CD4-positive, alpha-beta T cell treated with Interleukin-6 for 4 hours (primary cell): ENCODE results near the gene FOXD2.

Experiments used
- DNase-seq: peaks from one replicate; pipeline ENCODE4 v3.0.0-alpha.2; 2020; ENCODE audit warnings: mixed read lengths

FOXD2 gene

DNA sequence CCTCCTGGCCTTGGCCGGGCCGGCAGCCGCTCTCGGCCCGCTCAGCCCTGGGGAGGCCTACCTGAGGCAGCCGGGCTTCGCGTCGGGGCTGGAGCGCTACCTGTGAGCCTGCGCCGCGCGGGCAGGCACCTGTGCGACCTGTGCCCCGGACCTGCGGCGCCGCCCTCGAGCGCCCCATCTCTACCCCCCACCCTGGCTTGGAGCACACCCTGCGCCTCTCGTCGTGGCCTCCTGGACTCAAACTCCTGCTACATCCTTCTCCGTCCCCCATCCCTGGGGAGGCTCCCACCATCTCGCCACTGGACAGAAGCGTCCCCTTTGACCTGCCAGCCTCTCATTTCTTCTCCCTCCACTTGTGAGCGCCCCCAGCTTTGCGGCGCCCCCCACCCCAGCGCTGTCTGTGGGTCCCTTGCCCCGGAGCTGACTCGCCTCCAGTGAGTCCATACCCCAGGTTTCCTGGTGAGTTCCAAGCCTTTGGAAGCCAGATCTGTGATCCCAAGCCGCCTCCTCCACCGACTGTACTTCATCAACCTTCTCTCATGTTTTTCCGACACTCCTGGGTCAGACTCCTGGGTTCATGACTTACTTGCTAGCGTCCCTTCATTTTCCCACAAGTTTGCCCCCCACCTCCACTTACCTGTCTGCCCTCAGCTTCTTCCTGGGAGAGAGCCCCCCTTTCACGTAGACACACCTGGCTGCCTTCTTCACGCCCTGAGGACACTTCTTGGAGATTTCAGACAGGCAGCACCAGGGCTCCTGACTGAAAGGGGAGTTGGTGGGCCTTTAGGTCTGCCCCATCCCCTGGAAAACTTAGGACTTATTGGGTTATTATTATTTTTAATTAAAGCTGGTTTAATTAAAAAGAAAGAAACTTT, 20.4 kb upstream of the FOXD2 start:
- DNase-seq: no peak

DNA sequence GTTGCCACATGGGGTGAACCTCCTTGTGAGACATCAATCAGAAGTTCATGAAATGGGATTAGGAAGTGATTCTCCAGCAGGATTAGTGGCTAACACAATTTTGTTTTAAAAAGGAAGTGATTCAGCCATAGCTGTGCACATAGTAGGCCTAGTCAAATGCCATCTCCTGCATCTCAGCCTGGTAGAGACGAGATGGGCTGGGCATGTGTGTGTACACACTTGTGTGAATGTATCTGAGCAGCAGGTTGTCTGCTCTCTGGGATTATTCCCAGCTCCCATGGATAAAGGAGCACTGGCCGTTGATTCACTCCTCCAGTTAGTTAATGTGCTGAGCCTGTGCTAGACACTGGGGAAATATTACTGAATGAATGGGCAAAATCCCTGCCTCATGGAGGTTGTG, 19.7 kb upstream of the FOXD2 start:
- DNase-seq: no peak

DNA sequence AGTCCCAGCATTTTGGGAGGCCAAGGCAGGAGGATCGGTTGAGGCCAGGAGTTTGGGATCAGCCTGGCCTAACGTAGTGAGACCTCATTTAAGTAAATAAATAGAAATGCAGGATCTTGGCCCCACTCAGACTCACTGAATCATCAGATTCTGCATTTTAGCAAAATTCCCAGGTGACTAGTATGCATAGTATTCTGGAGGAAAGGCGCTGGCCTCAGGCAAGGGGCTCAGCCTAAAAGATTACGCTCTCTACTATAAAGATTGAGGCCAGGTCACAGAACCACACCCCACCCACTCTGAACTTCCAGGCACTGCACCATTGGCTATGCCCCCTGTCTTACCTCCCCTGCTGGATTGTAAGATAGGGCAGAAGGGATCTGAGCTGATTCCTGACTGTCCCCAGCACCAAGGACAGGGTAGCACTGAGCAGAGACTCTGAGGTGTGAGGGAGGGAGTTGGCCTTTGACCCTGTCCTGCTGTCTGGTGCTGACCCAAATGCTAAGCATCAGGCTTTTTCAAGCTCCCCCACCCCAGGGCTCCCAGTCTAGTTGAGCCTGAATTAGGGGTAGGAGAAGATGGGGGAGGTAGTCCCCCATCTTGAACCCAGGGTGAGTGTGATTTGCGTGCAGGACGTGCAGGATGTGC, 19.0 kb upstream of the FOXD2 start:
- no peak for DNase-seq

DNA sequence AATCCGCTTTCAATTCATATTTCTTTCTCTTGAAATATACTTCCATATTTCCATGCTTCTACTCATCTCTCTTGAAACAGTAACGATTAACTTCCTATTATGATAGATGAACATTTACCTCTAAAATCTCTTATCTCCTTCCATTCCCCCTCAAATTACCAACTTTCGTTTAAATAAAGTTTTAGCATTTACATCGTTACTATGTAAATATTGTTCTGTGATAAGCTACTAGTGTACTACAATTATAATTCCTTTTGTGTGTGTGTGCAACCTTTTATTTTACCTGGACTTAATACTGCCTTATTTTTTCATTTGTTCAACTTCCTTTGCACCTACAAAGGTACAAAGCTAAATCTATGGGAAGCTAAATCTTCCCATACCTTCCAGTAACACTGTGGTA, 17.3 kb upstream of the FOXD2 start:
- DNase-seq: no peak

DNA sequence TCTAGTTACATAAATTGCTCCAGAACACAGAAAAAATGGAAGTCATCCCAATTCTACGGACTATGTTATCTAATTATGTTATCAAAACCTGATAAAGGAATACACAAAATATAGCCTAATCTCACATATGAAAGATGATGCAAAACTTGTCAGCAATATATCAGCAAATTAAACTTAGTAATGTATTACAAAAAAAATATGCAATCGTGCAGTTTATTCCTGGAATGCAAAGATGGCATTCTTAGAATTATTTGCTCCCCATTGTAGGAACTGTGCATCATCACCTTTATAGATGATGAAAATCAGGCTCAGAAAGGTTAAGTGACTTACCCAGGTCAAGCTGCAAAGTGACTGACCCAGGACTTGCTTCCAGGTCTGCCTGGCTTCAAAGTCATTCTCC, 14.0 kb upstream of the FOXD2 start:
- no peak for DNase-seq

DNA sequence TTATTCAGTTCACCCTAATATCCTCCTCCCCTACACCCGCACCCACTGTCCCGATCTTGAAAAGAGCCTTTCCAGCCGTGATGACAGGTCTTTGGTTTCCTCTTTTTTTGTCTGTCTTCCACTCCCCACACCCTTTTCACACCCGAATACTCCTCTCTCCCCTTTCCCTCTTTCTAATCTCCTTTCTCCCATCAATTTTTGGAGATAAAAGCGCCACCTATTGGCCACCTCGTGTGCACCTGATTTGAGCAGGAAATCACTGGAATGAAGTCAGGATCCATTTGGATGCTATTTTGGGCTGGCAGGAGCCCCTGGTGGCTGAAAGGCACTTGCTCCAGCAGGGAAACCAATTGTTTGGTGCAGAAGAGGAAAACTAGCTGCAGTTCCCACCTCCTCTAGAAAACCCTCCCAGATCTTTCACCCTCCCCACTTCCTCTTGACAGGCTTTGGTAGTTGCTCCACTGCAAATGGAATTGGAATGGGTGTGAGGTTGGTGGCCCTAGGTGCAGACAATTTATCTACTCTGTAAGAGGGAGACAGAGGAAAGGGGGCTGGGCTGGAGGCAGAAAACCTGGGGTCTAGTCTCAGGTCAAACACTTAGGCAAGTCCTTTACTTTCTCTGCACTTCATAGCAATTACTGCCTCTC, 13.4 kb upstream of the FOXD2 start:
- peak; percentile 27 for DNase-seq

DNA sequence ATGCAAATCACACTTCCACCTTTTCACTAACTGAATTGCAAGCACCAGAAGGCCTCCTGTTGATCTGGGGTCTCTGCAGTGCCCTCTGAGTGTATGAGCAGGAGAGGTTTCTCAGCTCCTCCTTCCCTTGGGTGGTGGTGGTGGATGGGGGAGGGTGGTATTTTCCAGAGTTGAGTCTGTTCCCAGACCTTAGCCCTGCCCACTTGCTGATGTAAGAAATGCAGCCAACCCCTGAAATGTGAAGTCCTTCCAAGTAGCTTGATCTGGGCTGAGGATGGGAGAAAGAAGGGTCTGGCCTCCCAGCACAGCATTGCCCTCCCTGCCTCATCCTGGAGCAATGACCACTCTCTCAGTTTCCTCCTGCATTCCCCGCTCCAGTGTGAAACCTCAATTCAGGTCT, 6.3 kb upstream of the FOXD2 start:
- no peak for DNase-seq

DNA sequence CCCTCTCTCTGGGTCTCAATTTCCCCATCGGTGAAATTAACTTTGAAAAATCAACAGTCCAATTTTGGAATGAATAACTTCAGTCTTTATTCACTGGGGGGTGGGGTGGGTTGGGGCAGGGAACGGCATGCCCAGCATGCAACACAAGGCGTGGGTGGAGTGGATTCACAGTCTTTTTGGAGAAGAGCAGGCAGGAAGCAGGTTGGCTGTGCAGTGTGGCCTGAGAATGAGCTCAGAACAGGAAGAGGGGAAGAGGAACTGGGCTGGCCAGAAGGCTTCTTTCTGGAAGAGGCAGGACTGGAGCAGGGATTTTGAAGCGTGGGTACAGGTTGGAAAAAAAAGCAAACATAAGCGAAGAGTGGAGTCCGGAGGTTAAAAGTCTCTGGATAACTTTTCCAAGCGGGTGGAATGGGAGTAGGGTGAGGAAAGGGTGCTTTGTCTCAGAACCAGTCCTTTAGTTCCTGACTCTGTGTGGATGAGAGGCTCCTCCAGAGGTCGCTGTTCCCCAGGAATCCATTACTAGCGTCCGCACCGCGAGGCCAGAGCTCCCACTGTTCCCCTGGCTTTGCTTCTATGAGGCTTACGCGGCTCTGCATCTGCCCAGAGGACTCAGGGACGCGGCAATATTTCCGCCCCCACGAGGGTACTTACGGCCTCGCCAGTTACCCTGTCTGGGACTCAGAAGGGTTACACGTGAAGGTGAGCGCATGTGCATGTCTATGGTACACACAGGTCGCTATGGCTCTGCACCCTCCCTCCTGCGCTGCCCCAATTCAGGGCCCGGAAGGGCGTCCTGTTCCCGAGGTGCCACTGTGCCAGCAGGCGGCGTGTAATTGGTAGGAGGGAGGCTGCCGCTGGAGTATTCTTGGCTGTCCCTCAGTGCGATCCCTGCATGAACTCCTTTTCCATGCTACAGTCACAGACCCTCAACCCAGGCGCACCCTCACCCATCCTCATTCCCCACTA, 5.5 kb upstream of the FOXD2 start:
- peak; percentile 73 for DNase-seq

DNA sequence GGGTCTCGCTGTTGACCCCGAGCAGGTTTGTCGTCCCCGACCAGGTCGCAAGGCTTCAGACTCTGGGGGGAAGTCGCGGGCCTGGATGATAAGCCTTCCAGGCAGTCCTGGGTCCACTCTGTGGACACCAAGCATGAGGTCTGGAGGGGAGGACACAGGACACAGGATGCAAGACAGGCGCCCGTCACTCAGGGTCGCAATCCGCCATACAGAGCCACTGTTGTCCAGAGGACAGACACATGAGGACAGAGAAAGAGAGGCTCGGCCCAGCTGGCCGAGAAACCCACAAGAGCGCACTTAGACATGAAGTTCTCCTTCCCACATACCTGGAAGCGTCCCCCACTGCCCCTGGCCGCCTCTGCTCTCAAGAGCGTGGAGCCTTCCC, 4.8 kb upstream of the FOXD2 start:
- DNase-seq: no peak

DNA sequence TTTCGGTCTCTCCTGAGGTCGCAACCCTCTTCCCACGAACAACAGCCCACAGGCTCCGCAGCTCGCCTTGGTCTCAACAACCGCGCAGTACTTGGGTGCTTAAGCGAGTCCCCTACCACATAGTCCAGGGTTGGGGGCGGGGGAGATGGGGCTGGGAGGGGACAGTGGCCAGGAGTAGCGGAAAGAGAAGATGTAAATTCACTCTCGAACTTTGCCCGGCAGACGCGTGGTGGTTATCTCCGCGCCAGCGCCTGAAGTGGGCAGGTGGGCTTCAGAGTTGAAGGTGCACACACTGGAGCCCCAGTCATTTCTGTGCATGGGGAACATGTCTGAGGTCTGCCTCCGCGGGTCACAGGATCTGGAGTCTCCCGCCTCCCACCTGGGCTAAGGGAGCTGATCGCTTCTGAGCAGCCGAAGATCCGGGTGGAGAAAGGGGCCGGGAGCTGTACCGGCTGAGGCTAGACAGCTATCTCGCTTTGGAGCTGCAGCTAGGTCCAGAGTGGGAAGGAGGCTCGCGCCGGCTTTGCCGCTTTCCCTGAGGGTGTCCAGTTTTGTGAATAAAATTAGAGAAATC, 4.3 kb upstream of the FOXD2 start:
- no peak for DNase-seq

DNA sequence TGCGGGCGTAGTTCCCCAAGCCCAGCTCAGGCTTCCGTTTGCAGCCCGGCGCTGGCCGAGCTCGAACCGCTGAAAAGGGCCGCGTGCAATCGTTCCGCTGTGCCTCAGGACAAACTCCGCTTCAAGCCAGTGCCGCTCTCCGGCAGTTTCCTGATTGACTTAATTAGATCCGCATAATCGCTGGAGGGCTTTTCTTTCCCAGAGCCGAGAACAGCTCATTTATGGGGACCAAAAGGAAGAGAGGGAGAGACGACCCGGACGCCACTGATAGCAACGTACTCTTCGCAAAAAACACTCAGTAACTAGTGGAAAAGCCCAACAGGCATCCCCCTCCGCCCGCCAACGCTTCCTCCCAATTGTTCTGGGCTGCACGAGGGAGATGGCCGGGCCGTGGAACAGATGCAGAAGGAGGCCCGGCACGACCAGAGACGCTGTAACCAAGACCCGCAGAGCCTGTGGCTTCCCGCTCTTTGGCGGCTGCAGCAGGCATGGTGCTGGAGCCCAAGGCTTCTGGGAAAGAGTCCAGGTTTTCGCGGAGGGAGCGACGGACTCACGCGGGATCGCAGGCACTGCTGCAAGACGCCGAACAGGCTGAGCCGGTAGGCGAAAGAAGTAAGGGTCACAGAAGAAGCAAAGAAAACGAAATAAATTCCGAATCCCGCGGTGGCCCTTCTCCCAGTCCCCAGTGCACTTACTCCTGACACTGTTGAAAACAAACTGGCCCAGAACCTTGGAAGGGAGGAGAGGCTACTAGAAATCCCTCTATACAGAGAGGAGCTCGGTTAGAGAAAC, 3.6 kb upstream of the FOXD2 start:
- DNase-seq: no peak

DNA sequence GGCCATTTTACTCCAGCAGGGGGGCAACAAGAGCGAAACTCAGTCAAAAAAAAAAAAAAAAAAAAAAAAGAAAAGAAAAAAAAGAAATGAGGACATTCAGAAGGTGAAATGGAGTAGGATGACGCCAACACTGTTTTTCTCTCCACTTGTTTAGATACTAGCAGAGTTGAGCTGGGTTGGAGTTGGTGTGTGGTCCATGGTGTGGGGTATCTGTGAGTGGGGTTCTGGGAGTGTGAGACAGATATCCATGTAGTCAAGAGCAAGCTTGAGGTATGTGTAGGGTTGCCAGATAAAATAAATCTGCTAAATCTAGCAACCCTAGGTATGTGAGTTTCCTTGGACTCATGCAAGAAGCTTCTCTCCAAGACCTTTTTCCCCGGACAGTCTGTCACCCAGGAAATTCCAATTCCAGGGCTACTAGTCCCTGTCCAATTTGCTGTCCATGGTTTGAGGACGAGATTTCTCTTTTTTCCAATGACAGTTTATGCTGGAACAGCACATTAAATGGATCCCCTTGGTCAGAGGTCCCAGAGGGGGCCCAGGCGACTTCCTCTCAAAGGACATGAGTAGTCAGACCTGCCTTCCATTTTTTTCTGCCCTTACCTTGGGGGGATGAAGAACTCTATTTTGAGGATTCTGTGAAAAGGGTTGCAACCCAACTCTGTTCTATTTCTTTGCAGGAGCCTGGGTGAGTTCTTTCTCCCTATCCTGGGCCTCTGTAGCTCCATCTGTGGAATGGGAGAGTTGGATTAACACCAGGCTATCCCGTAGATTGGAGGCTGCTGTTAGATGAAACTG, 2.1 kb upstream of the FOXD2 start:
- no peak for DNase-seq

DNA sequence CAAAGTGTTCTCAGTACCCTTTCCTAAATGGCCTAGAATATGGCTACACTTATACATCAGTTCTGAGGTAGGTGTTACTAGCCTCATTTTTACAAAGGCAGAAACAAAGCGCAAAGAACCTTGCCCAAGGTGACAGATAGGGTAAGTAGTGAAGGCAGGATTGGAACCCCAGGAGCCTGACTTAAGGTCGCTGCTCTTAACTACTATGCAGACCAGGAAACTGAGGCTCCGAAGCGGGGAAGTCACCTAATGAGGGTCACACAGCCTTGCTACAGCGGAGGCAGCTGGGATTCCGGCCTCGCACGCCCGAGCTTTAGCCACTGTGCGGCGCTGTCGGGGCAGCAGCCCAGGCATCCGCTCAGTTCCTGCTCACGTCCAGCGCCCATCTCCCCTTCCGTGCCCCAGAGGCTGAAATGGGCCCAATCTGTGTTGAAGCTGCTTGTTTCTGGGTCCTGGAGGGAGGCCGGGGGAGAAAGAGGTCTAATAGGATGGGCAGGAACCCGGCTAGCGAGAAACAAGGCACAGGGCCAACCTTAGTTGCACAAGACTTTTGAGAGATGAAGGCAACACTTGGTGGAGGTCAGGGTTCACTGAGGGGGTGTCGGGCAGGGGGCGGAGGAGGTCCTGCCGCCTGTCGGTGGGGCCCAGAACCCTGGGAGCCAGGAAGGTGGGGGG, 1.4 kb upstream of the FOXD2 start:
- peak; percentile 77 for DNase-seq

DNA sequence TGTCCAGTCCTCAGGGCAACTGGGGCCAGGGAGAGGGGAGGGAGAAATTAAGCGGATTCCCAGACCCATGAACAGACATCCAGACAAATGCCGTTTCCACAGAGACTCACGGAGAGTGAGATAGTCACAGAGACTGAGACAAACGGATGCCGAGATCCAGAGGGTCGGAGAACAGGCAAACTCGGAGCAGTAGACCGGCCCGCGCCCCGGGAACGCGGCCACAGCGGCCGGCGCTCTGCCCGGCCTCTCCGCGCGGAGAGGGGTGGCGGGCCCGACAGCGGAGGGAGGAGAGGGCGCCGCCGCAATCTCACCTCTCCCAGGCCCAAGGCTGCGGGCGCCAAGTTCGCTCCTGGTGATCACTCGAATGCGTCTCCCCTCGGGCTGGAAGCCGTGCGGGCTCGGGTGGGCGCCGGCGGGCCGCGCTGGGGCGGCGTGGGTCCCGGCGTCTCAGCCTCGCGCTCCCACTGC, 831 bp upstream of the FOXD2 start:
- DNase-seq: no peak

DNA sequence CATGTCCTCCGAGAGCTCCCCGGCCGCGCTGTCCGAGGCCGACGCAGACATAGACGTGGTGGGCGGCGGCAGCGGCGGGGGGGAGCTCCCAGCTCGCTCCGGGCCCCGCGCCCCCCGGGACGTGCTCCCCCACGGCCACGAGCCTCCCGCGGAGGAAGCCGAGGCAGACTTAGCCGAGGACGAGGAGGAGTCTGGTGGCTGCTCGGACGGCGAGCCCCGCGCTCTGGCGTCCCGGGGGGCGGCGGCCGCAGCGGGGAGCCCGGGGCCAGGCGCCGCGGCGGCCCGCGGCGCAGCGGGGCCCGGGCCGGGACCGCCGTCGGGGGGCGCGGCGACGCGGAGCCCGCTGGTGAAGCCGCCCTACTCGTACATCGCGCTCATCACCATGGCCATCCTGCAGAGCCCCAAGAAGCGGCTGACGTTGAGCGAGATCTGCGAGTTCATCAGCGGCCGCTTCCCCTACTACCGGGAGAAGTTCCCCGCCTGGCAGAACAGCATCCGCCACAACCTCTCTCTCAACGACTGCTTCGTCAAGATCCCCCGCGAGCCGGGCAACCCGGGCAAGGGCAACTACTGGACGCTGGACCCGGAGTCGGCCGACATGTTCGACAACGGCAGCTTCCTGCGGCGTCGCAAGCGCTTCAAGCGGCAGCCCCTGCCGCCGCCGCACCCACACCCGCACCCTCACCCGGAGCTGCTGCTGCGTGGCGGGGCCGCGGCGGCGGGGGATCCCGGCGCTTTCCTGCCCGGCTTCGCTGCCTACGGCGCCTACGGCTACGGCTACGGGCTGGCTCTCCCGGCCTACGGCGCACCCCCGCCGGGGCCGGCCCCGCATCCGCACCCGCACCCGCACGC, 547 bp downstream of the FOXD2 start:
- DNase-seq: peak; percentile 50

DNA sequence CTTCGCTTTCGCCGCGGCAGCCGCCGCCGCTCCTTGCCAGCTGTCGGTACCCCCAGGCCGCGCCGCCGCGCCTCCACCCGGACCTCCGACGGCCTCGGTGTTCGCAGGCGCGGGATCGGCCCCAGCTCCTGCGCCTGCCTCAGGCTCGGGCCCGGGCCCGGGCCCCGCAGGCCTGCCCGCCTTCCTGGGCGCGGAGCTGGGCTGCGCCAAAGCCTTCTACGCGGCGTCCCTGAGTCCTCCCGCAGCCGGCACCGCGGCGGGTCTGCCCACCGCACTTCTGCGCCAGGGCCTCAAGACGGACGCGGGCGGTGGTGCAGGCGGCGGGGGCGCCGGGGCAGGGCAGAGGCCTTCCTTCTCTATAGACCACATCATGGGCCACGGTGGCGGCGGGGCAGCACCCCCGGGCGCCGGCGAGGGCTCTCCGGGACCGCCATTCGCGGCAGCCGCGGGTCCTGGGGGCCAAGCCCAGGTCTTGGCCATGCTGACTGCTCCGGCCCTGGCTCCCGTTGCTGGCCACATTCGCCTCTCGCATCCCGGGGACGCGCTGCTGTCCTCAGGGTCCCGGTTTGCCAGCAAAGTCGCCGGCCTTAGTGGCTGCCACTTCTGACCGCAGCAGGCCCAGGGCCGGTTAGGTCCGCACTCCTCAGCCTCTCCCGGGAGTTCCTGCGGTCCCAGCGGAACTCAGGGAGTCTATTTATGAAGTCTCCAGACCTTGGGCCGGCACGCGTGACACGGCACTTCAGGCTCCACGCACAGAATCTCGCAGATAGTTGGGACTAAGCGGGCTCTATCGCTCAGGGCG, 1.4 kb downstream of the FOXD2 start:
- DNase-seq: no peak

DNA sequence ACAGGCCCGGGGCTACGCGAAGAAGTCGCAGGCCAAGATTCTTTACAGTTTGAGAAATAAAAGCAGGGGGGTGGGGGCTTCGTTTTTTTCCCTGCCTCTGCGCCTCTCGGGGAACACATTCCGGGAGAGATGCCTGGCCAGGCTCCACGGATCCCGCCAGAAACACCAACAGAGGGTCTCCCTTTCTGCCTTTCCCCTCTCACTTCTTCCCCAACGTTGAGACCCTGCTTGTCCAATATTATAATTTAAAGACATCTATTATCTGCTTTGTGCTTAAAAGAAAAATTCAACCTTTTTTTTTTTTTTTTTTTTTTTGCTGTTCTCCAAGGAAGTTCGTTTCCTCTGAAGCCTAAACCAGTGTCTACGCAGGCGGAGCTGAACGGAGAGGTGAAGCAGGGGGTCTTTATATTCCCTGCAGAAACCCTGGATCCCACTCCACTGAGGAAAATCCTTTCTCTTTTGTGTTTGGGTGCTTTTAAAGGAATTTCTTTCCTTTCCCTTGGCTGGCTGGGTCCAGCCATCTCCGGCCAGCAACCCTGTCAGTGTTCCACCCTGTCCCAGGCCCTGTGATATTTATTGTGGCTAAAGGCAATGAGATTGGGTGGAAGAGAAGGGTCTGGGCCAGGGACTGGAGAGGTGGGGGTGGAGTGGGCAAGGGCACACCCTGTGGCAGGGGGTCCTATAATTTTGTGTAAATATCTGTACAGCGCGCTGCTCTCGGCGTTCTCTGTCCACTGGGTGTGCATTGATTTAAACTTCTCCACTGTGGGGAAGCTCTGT, 2.2 kb downstream of the FOXD2 start:
- no peak for DNase-seq
